ENCODE data around the gene ADAMTS2.

DNA sequence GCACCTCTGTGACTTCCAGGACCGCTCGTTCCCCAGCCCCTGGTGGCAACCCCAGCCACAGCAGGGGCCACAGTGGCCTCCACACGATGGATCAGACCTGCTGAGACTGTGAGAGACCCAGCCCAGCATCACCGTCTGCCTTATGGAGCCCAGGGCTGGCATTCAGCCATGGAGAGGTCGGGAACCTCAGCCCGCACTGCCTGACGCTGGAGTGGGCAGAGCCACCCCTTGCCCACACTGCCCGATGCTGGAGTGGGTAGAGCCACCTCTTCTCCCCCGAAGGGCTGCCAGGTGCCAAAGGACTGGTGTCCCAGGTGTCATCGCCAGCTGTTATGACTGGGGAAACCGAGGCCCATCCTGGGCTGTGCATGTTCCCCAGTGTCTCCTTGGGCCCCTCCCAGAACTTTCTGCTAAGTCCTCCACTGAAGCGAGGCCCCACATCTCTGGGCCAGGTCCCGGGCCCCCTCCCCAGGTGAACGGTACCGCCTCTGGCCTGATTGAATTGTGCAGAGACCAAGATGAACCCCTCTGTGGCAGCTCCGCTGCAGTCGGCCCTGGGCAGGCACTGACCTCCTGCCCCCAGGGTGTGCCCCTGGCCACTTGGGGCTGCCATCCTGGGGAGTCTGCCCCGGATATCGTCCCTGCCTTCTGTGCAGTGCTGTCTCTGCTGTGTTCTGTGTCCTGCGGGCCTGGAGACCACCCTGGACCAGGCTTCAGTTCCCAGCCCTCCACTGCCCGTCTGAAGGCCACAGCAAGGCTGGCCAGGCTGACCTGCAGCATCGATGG is 137.1 kb downstream of the ADAMTS2 start:
- TF ChIP-seq EZH2 (IDR thresholded peaks at IDR 0.05; ENCODE audit: borderline replicate concordance, low read length): no peak
- TF ChIP-seq, protein P1, sequence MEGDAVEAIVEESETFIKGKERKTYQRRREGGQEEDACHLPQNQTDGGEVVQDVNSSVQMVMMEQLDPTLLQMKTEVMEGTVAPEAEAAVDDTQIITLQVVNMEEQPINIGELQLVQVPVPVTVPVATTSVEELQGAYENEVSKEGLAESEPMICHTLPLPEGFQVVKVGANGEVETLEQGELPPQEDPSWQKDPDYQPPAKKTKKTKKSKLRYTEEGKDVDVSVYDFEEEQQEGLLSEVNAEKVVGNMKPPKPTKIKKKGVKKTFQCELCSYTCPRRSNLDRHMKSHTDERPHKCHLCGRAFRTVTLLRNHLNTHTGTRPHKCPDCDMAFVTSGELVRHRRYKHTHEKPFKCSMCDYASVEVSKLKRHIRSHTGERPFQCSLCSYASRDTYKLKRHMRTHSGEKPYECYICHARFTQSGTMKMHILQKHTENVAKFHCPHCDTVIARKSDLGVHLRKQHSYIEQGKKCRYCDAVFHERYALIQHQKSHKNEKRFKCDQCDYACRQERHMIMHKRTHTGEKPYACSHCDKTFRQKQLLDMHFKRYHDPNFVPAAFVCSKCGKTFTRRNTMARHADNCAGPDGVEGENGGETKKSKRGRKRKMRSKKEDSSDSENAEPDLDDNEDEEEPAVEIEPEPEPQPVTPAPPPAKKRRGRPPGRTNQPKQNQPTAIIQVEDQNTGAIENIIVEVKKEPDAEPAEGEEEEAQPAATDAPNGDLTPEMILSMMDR (IDR thresholded peaks at IDR 0.05; ENCODE audit: low read length): no peak

All from OCI-LY1 (cell line).